ENCODE measurements around the gene ARHGAP28. TPM values are rescaled to one million over a fixed set of nuclear protein-coding genes. Genes with fewer than 3 reads are reported as not detected.

Gene ARHGAP28
- total RNA-seq, 2 donors from 2014 or later: 16.3 to 16.5 TPM

GRCh38 chr18:6939972-6940371 is 210.5 kb downstream of the ARHGAP28 start:
- 29 to 31% methylated on average over 4 of the region's 4 CpGs for WGBS, 2 donors
- DNase-seq: no peak
- ATAC-seq: no peak
- Histone ChIP-seq H3K27ac (peak overlapping the region; percentile 19 to 90 (median 44)), H3K9me3 (no peaks in the 10 kb centered on the region), H3K4me1 (peaks cover 47% of the 10 kb centered on the region), H3K4me3 (no peak overlapping the region), H3K27me3 (no peaks in the 10 kb centered on the region), H3K36me3 (replicated peaks in 1 of 2; ENCODE audit: insufficient read depth in 1 of 2, low read depth in 2 of 2) (no peaks in the 10 kb centered on the region)
- TF ChIP-seq POLR2A (IDR thresholded peaks at IDR 0.05) (no peak), CTCF (IDR thresholded peaks at IDR 0.05) (no peak)
- intact Hi-C loops (cut with DNase I): no loop called here

- Histone ChIP-seq H3K4me1 (peaks cover 47% of the 10 kb centered on the region), H3K9me3 (no peaks in the 10 kb centered on the region), H3K36me3 (replicated peaks in 1 of 2; ENCODE audit: insufficient read depth in 1 of 2, low read depth in 2 of 2) (no peaks in the 10 kb centered on the region), H3K27me3 (no peaks in the 10 kb centered on the region), H3K4me3 (no peak overlapping the region), H3K27ac (peak overlapping the region; percentile 19 to 90 (median 44))
- no peak for ATAC-seq
- intact Hi-C loops (cut with DNase I): no loop called here
- 78 to 82% methylated on average over 8 to 9 of the region's 9 CpGs for WGBS, 2 donors
- TF ChIP-seq CTCF (IDR thresholded peaks at IDR 0.05) (no peak), POLR2A (IDR thresholded peaks at IDR 0.05) (no peak)
- no peak for DNase-seq
Observed at GRCh38 chr18:6940451-6940850, 210.9 kb downstream of the ARHGAP28 start.

- WGBS, 2 donors: 29 to 53% methylated on average over 11 of the region's 11 CpGs
- Histone ChIP-seq H3K4me3 (no peak overlapping the region), H3K9me3 (no peaks in the 10 kb centered on the region), H3K36me3 (replicated peaks in 1 of 2; ENCODE audit: insufficient read depth in 1 of 2, low read depth in 2 of 2) (no peaks in the 10 kb centered on the region), H3K27me3 (no peaks in the 10 kb centered on the region), H3K4me1 (peaks cover 47% of the 10 kb centered on the region), H3K27ac (peak overlapping the region in 3 of 4 donors; percentile 67 to 90 (median 84))
- no peak for TF ChIP-seq CTCF (IDR thresholded peaks at IDR 0.05)
- peak in 1 of 3 donors; percentile 13 for TF ChIP-seq POLR2A (IDR thresholded peaks at IDR 0.05)
- ATAC-seq: no peak
- intact Hi-C loops (cut with DNase I): no loop called here
- peak in 2 of 4 donors; percentile 47 to 66 for DNase-seq
Observed at GRCh38 chr18:6941996-6942395, 212.5 kb downstream of the ARHGAP28 start.

GRCh38 chr18:6942742-6943141 is 213.2 kb downstream of the ARHGAP28 start:
- Histone ChIP-seq H3K27ac (peak overlapping the region; percentile 67 to 90 (median 81)), H3K4me3 (no peak overlapping the region), H3K27me3 (no peaks in the 10 kb centered on the region), H3K36me3 (replicated peaks in 1 of 2; ENCODE audit: insufficient read depth in 1 of 2, low read depth in 2 of 2) (no peaks in the 10 kb centered on the region), H3K4me1 (peaks cover 51% of the 10 kb centered on the region), H3K9me3 (no peaks in the 10 kb centered on the region)
- DNase-seq (no peak), ATAC-seq (peak; percentile 63)
- intact Hi-C loops (cut with DNase I): no loop called here
- TF ChIP-seq CTCF (IDR thresholded peaks at IDR 0.05) (no peak), POLR2A (IDR thresholded peaks at IDR 0.05) (no peak)
- 44 to 51% methylated on average over 3 of the region's 3 CpGs for WGBS, 2 donors

- intact Hi-C loops (cut with DNase I): no loop called here
- peak in 1 of 3 donors; percentile 37 for TF ChIP-seq POLR2A (IDR thresholded peaks at IDR 0.05)
- no peak for TF ChIP-seq CTCF (IDR thresholded peaks at IDR 0.05)
- no peaks in the 10 kb centered on the region for H3K36me3 ChIP-seq (replicated peaks in 1 of 2; ENCODE audit: insufficient read depth in 1 of 2, low read depth in 2 of 2)
- DNase-seq (peak; percentile 71 to 91 (median 82)), ATAC-seq (peak; percentile 92)
- H3K27me3 ChIP-seq: no peaks in the 10 kb centered on the region
- H3K27ac ChIP-seq: peak overlapping the region; percentile 67 to 90 (median 81)
- no peaks in the 10 kb centered on the region for H3K9me3 ChIP-seq
- peaks cover 55% of the 10 kb centered on the region for H3K4me1 ChIP-seq
- 29 to 33% methylated on average over 3 to 6 of the region's 6 CpGs for WGBS, 2 donors
- no peak overlapping the region for H3K4me3 ChIP-seq
Observed at GRCh38 chr18:6943143-6943542, 213.6 kb downstream of the ARHGAP28 start.

Measured in body of pancreas (tissue), 4 donors.